B cell (primary cell): ENCODE results near the gene DAB2IP. TPM values are rescaled to one million over a fixed set of nuclear protein-coding genes. Genes with fewer than 3 reads are reported as not detected.

ENCODE experiments used
- ATAC-seq: fragments of 200-7000 bp; cut with Tn5 transposase; one replicate; pipeline ENCODE4 v1.10.0; 2021; ENCODE audit warnings: low read depth, mild to moderate bottlenecking, moderate number of reproducible peaks, moderate library complexity
- CTCF ChIA-PET: fragments of 350-600 bp; sonication (Branson Sonifier 250); formaldehyde crosslinking; loops from one replicate; lab custom pipeline; 2021; ENCODE audit warnings: antibody characterized with exemption, inconsistent platforms; lab: Charles Lee
- POLR2A ChIA-PET: fragments of 350-600 bp; sonication (Branson Sonifier 250); formaldehyde crosslinking; loops from one replicate; lab custom pipeline; 2021; ENCODE audit warnings: antibody characterized with exemption; lab: Charles Lee
- DNase-seq: peaks from one replicate; pipeline ENCODE4 v3.0.0; 2013
- H2AFZ ChIP-seq: 2 replicates; pipeline ENCODE4 v1.6.1; 2012; ENCODE audit warnings: mild to moderate bottlenecking, low read depth, low read length; ENCODE audit not compliant: insufficient read depth, poor library complexity, severe bottlenecking
- H3K27ac ChIP-seq, 2 donors: 1 replicate in 1 of 2; 2 replicates in 1 of 2; pipeline ENCODE4 v1.5.1; 2012 to 2013; ENCODE audit warnings: low read length in 2 of 2, mild to moderate bottlenecking in 2 of 2, moderate library complexity in 1 of 2
- H3K27me3 ChIP-seq, 4 experiments: fragments of 200-600 bp in 1 of 4; sonication (generic) in 1 of 4; replicated peaks in 1 of 4; 1 replicate in 2 of 4; 2 replicates in 2 of 4; pipeline versions ENCODE4 v1.6.1 to v1.7.0; 2013 to 2016; ENCODE audit warnings: low read length in 3 of 4, mild to moderate bottlenecking in 2 of 4, mixed read lengths in 1 of 4, moderate library complexity in 1 of 4; ENCODE audit not compliant: insufficient read depth in 4 of 4, control insufficient read depth in 3 of 4; ENCODE audit errors: control extremely low read depth in 1 of 4
- H3K36me3 ChIP-seq, 2 experiments: replicated peaks in 1 of 2; 1 replicate in 1 of 2; 2 replicates in 1 of 2; pipeline versions ENCODE4 v1.6.1 to v1.7.1; 2013; ENCODE audit warnings: low read length in 1 of 2; ENCODE audit not compliant: insufficient read depth in 2 of 2, control insufficient read depth in 1 of 2; ENCODE audit errors: control extremely low read depth in 1 of 2, extremely low read depth in 1 of 2
- H3K4me1 ChIP-seq, 2 donors: fragments of 200-600 bp in 1 of 2; sonication (generic) in 1 of 2; 1 replicate in 1 of 2; 2 replicates in 1 of 2; pipeline versions ENCODE4 v1.5.1 to v1.6.1; 2013 to 2017; ENCODE audit warnings: low read length in 2 of 2; ENCODE audit not compliant: control insufficient read depth in 2 of 2, insufficient read depth in 2 of 2
- H3K4me2 ChIP-seq: replicated peaks from 2 replicates; pipeline ENCODE3; 2012; ENCODE audit warnings: mild to moderate bottlenecking, low read depth, low read length; ENCODE audit not compliant: poor library complexity, severe bottlenecking
- H3K4me3 ChIP-seq, 5 experiments: fragments of 200-600 bp in 1 of 5; sonication (generic) in 1 of 5; 1 replicate in 3 of 5; 2 replicates in 2 of 5; pipeline versions ENCODE4 v1.5.1 to v1.7.0; 2011 to 2016; ENCODE audit warnings: low read length in 4 of 5, mild to moderate bottlenecking in 4 of 5, low read depth in 2 of 5, control low read depth in 1 of 5, moderate library complexity in 1 of 5; ENCODE audit not compliant: insufficient read depth in 1 of 5; ENCODE audit errors: control extremely low read depth in 1 of 5, extremely low read depth in 1 of 5
- H3K79me2 ChIP-seq: fragments of 200-600 bp; sonication (generic); one replicate; pipeline ENCODE4 v1.6.0; 2016; ENCODE audit warnings: low read length; ENCODE audit not compliant: control insufficient read depth, insufficient read depth
- H3K9ac ChIP-seq: fragments of 200-600 bp; sonication (generic); 2 replicates; pipeline ENCODE4 v1.6.1; 2017; ENCODE audit warnings: mild to moderate bottlenecking, low read length, moderate library complexity
- H3K9me3 ChIP-seq, 3 donors: one replicate each; pipeline versions ENCODE4 v1.6.1 to v1.7.1; 2013; ENCODE audit warnings: low read length in 2 of 3; ENCODE audit not compliant: control insufficient read depth in 2 of 3, insufficient read depth in 1 of 3; ENCODE audit errors: control extremely low read depth in 1 of 3
- H4K20me1 ChIP-seq: 2 replicates; pipeline ENCODE4 v1.6.0; 2012; ENCODE audit warnings: mild to moderate bottlenecking, low read length; ENCODE audit not compliant: insufficient read depth, control insufficient read depth, poor library complexity, severe bottlenecking
- H3K27ac Mint-ChIP-seq: one replicate; pipeline ENCODE4 v1.8.0; 2021; ENCODE audit warnings: mixed read lengths
- H3K27me3 Mint-ChIP-seq: one replicate; pipeline ENCODE4 v1.8.0; 2021; ENCODE audit warnings: mixed read lengths
- H3K4me1 Mint-ChIP-seq: one replicate; pipeline ENCODE4 v1.8.0; 2021; ENCODE audit warnings: mixed read lengths
- H3K4me3 Mint-ChIP-seq: one replicate; pipeline ENCODE4 v1.8.0; 2021; ENCODE audit warnings: mixed read lengths
- H3K9me3 Mint-ChIP-seq: one replicate; pipeline ENCODE4 v1.8.0; 2022; ENCODE audit warnings: mixed read lengths; ENCODE audit not compliant: insufficient read depth
- EZH2 ChIP-seq: IDR thresholded peaks from 2 replicates; pipeline ENCODE4 v1.6.1; 2012; ENCODE audit warnings: borderline replicate concordance, low read depth, mild to moderate bottlenecking, moderate library complexity, low read length; ENCODE audit not compliant: insufficient read depth, poor library complexity, severe bottlenecking
- WGBS: methylation state at CpG from one replicate; pipeline ENCODE4 v1.1.5; 2013; ENCODE audit warnings: missing lambda C conversion rate; ENCODE audit not compliant: insufficient coverage; 5-methylcytosine and 5-hydroxymethylcytosine counted together
- intact Hi-C: fragments of 100-400 bp; cut with micrococcal nuclease; formaldehyde crosslinking; loops from one replicate; pipeline ENCODE4 v1.10.0; 2022
- polyA plus RNA-seq: library from polyadenylated mRNA; depleted of rRNA; stranded (reverse); fragments of >200 nt; gene quantifications from 2 replicates; pipeline ENCODE4 v1.2.3, GENCODE V29; 2012
- total RNA-seq, 2 donors: library from RNA; stranded (reverse); fragments of 120-200 nt in 1 of 2; gene quantifications; 1 replicate in 1 of 2; 2 replicates in 1 of 2; pipeline versions ENCODE4 v1.2.3 to v1.2.4, GENCODE V29; 2013 to 2022
- TF ChIP-seq, protein P1 (sequence below): fragments of 200-600 bp; IDR thresholded peaks from one replicate; pipeline ENCODE4 v1.8.0; 2022; ENCODE audit warnings: antibody characterized with exemption, mild to moderate bottlenecking

The DAB2IP gene
- total and polyA plus RNA-seq, 2 donors (not counting 1 experiment from before 2014, with no cell fraction given): 1.1 to 3.9 TPM

DNA sequence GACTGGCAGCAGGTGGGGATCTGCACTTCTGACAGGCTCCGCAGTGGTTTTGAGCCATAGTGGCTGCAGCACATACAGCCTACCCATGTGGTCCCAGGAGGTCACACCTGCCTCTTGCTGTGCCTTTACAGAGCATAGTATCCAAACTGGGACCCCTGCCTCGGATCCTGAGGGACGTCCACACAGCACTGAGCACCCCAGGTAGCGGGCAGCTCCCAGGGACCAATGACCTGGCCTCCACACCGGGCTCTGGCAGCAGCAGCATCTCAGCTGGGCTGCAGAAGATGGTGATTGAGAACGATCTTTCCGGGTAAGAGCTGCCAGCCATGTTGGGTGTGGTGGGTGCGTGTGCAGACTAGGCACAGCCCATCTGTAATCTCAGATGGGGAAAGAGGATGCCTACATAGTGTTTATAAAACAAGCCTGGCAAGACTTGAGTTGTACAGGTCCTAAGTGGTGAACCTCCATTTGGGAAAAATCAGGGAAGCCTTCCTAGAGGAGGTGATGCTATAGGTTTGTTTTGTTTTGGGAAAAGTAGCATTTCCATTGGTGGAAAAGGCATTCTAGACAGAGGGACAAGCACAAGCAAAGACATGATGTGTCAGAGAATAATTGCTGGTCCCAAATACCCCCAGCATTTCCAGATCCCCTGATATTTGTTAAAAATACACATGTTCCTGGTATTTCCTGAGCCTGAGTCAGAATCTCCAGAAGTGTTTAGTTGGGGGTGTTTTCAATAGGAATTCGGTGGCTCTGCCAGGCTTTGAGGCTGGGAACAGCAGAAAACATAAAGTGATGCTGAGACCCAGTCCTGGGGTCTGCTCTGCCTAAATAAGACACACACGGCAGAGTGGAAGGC, 119.2 kb downstream of the DAB2IP start:
- Mint-ChIP-seq H3K4me3 (no peak overlapping the region), H3K9me3 (no peaks in the 10 kb centered on the region), H3K4me1 (peaks cover 3% of the 10 kb centered on the region), H3K27ac (no peak overlapping the region), H3K27me3 (no peaks in the 10 kb centered on the region)
- intact Hi-C loops: no loop called here
- Histone ChIP-seq H3K4me3 (no peak overlapping the region), H3K79me2 (no peaks in the 10 kb centered on the region), H3K27me3 (no peaks in the 10 kb centered on the region), H2AFZ (no peak overlapping the region), H3K9ac (no peak overlapping the region), H3K4me2 (no peak overlapping the region), H3K36me3 (no peaks in the 10 kb centered on the region), H3K9me3 (no peaks in the 10 kb centered on the region), H3K4me1 (no peaks in the 10 kb centered on the region), H3K27ac (no peak overlapping the region), H4K20me1 (no peaks in the 10 kb centered on the region)
- TF ChIP-seq EZH2: no peak
- TF ChIP-seq, protein P1, sequence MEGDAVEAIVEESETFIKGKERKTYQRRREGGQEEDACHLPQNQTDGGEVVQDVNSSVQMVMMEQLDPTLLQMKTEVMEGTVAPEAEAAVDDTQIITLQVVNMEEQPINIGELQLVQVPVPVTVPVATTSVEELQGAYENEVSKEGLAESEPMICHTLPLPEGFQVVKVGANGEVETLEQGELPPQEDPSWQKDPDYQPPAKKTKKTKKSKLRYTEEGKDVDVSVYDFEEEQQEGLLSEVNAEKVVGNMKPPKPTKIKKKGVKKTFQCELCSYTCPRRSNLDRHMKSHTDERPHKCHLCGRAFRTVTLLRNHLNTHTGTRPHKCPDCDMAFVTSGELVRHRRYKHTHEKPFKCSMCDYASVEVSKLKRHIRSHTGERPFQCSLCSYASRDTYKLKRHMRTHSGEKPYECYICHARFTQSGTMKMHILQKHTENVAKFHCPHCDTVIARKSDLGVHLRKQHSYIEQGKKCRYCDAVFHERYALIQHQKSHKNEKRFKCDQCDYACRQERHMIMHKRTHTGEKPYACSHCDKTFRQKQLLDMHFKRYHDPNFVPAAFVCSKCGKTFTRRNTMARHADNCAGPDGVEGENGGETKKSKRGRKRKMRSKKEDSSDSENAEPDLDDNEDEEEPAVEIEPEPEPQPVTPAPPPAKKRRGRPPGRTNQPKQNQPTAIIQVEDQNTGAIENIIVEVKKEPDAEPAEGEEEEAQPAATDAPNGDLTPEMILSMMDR: no peak
- CTCF ChIA-PET: no interaction called here
- POLR2A ChIA-PET: no interaction called here
- DNase-seq: no peak
- 91% methylated on average over 9 of the region's 10 CpGs for WGBS
- no peak for ATAC-seq

GRCh38 chr9:121771418-121771817, 120.0 kb downstream of the DAB2IP start:
- Histone ChIP-seq H3K27ac (no peak overlapping the region), H3K36me3 (no peaks in the 10 kb centered on the region), H2AFZ (no peak overlapping the region), H3K9ac (no peak overlapping the region), H3K9me3 (no peaks in the 10 kb centered on the region), H3K27me3 (no peaks in the 10 kb centered on the region), H3K79me2 (no peaks in the 10 kb centered on the region), H3K4me2 (no peak overlapping the region), H4K20me1 (no peaks in the 10 kb centered on the region), H3K4me1 (no peaks in the 10 kb centered on the region), H3K4me3 (no peak overlapping the region)
- Mint-ChIP-seq H3K27me3 (no peaks in the 10 kb centered on the region), H3K27ac (no peak overlapping the region), H3K9me3 (no peaks in the 10 kb centered on the region), H3K4me1 (peaks cover 3% of the 10 kb centered on the region), H3K4me3 (no peak overlapping the region)
- TF ChIP-seq, protein P1: no peak
- TF ChIP-seq EZH2: no peak
- intact Hi-C loops: no loop called here
- POLR2A ChIA-PET: no interaction called here
- ATAC-seq (no peak), DNase-seq (no peak)
- CTCF ChIA-PET: no interaction called here
- 91% methylated on average over 5 of the region's 5 CpGs for WGBS
